Stomach (tissue), 4 donors: ENCODE data around the gene GSX2.

Source experiments
- POLR2A ChIP-seq, 4 donors: fragments of 450-650 bp; IDR thresholded peaks; one replicate each; pipeline ENCODE4 v1.6.1; 2016; ENCODE audit warnings: antibody characterized with exemption in 4 of 4, control low read depth in 2 of 4, mild to moderate bottlenecking in 1 of 4, moderate library complexity in 1 of 4
- TF ChIP-seq, protein P1 (sequence below), 7 experiments: fragments of 450-650 bp in 4 of 7; fragments of 200-600 bp in 3 of 7; sonication (generic) in 3 of 7; IDR thresholded peaks; one replicate each; pipeline ENCODE4 v1.5.1; 2016 to 2019; ENCODE audit warnings: antibody characterized with exemption in 7 of 7, control low read depth in 2 of 7, mild to moderate bottlenecking in 1 of 7

DNA sequence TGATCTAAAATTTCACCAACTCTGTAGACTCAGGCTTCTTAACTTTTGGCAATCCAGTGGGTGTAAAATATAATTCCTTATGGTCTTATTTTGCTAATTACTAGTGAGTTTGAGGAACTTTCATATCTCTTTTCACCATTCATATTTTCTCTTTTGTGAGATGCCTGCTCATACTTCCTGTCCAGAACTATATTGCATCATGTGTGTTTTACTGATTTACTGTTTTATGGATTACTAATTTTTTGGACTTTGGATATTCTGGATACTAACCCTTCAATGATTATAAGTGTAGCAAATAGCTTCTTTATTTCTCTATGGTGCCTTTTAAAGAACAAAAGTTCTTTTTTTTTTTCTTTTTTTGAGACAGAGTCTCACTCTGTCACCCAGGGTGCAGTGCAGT is 20.6 kb downstream of the GSX2 start:
- TF ChIP-seq POLR2A (IDR thresholded peaks at IDR 0.05) = no peak
- TF ChIP-seq, protein P1, sequence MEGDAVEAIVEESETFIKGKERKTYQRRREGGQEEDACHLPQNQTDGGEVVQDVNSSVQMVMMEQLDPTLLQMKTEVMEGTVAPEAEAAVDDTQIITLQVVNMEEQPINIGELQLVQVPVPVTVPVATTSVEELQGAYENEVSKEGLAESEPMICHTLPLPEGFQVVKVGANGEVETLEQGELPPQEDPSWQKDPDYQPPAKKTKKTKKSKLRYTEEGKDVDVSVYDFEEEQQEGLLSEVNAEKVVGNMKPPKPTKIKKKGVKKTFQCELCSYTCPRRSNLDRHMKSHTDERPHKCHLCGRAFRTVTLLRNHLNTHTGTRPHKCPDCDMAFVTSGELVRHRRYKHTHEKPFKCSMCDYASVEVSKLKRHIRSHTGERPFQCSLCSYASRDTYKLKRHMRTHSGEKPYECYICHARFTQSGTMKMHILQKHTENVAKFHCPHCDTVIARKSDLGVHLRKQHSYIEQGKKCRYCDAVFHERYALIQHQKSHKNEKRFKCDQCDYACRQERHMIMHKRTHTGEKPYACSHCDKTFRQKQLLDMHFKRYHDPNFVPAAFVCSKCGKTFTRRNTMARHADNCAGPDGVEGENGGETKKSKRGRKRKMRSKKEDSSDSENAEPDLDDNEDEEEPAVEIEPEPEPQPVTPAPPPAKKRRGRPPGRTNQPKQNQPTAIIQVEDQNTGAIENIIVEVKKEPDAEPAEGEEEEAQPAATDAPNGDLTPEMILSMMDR (IDR thresholded peaks at IDR 0.05) = no peak
